OCI-LY7 (cell line): ENCODE data around the gene TAS2R7. TPM values are rescaled to one million over a fixed set of nuclear protein-coding genes. Genes with fewer than 3 reads are reported as not detected.

Experiments
- BruUV-seq: library from RNA; stranded (reverse); fragments of 400-500 nt; replicated peaks from 2 replicates; lab custom pipeline; 2021; lab: Mats Ljungman, UMichigan
- CTCF ChIA-PET: fragments of 300-600 bp; sonication (Branson Sonifier 250); formaldehyde crosslinking; loops from one replicate; lab custom pipeline; 2022; ENCODE audit warnings: antibody characterized with exemption; ENCODE audit not compliant: unreplicated experiment; lab: Charles Lee
- POLR2A ChIA-PET: fragments of 300-600 bp; sonication (Branson Sonifier 250); formaldehyde crosslinking; loops from one replicate; lab custom pipeline; 2022; ENCODE audit warnings: antibody characterized with exemption; lab: Charles Lee
- DNase-seq: peaks from one replicate; pipeline ENCODE4 v3.0.0-alpha.2; 2015; ENCODE audit warnings: low spot score
- H2AFZ ChIP-seq: fragments of 200-600 bp; sonication (generic), shearing (Covaris generic); 2 replicates; pipeline ENCODE4 v1.6.1; 2014; ENCODE audit warnings: mild to moderate bottlenecking, antibody characterized with exemption, low read length, moderate library complexity
- H3K27ac ChIP-seq: fragments of 200-600 bp; sonication (generic); 2 replicates; pipeline ENCODE4 v1.5.1; 2014; ENCODE audit warnings: mixed run types, low read depth, mild to moderate bottlenecking, moderate library complexity, low read length, inconsistent platforms; ENCODE audit not compliant: poor library complexity, severe bottlenecking
- H3K36me3 ChIP-seq: fragments of 200-600 bp; sonication (generic); 2 replicates; pipeline ENCODE4 v1.6.1; 2014; ENCODE audit warnings: mild to moderate bottlenecking, antibody characterized with exemption, low read length, moderate library complexity, mixed read lengths; ENCODE audit not compliant: insufficient read depth
- H3K4me1 ChIP-seq: fragments of 200-600 bp; sonication (generic); 2 replicates; pipeline ENCODE4 v1.5.1; 2014; ENCODE audit warnings: mild to moderate bottlenecking, low read length; ENCODE audit not compliant: insufficient read depth, poor library complexity, severe bottlenecking
- H3K4me2 ChIP-seq: fragments of 200-600 bp; sonication (generic); 2 replicates; pipeline ENCODE4 v1.6.1; 2014; ENCODE audit warnings: mild to moderate bottlenecking, low read length
- H3K4me3 ChIP-seq: fragments of 200-600 bp; sonication (generic); 2 replicates; pipeline ENCODE4 v1.5.1; 2014; ENCODE audit warnings: mild to moderate bottlenecking, low read depth, low read length; ENCODE audit not compliant: poor library complexity, severe bottlenecking
- H3K79me2 ChIP-seq: fragments of 200-600 bp; sonication (generic); 2 replicates; pipeline ENCODE4 v1.6.1; 2016; ENCODE audit warnings: low read depth, mild to moderate bottlenecking, low read length, moderate library complexity, mixed read lengths; ENCODE audit not compliant: insufficient read depth
- H3K9me2 ChIP-seq: fragments of 200-600 bp; sonication (generic); 2 replicates; pipeline ENCODE4 v1.6.1; 2016; ENCODE audit warnings: mild to moderate bottlenecking, low read length, mixed read lengths; ENCODE audit not compliant: insufficient read depth
- H3K9me3 ChIP-seq: fragments of 200-600 bp; sonication (generic); 2 replicates; pipeline ENCODE4 v1.6.1; 2014; ENCODE audit warnings: mild to moderate bottlenecking, mixed run types, low read length, mixed read lengths
- H4K20me1 ChIP-seq: fragments of 200-600 bp; sonication (generic); 2 replicates; pipeline ENCODE4 v1.6.1; 2014; ENCODE audit warnings: mild to moderate bottlenecking, antibody characterized with exemption, low read length, moderate library complexity, mixed read lengths; ENCODE audit not compliant: insufficient read depth
- CTCF ChIP-seq: fragments of 200-600 bp; sonication (generic); conservative IDR thresholded peaks from 2 replicates; pipeline ENCODE4 v1.5.1; 2014; ENCODE audit warnings: mild to moderate bottlenecking, antibody characterized with exemption, low read length, moderate library complexity, mixed read lengths
- EZH2phosphoT487 ChIP-seq: fragments of 200-600 bp; sonication (generic); IDR thresholded peaks from 2 replicates; pipeline ENCODE4 v1.6.1; 2018; ENCODE audit warnings: low read depth, borderline replicate concordance, mild to moderate bottlenecking, mixed run types, antibody characterized with exemption, low read length, moderate library complexity, mixed read lengths
- intact Hi-C: fragments of 100-400 bp; cut with micrococcal nuclease; formaldehyde crosslinking; loops from one replicate; pipeline ENCODE4 v1.10.0; 2022; ENCODE audit not compliant: unreplicated experiment
- total RNA-seq, 2 experiments: library from RNA; depleted of rRNA in 1 of 2; stranded (reverse); fragments of >200 nt in 1 of 2; shearing (Covaris generic) in 1 of 2; gene quantifications; 2 replicates each; pipeline ENCODE4 v1.2.3, GENCODE V29; 2014 to 2022

Gene TAS2R7
- total RNA-seq, 2 experiments from 2014 or later, result not detected

GRCh38 chr12:10824957-10825356 is 22.5 kb upstream of the TAS2R7 start:
- CTCF ChIA-PET, result no interaction called here
- no peak overlapping the region for H3K4me3 ChIP-seq
- H3K36me3 ChIP-seq, result no peaks in the 10 kb centered on the region
- H2AFZ ChIP-seq, result no peak overlapping the region
- POLR2A ChIA-PET, result no interaction called here
- H3K79me2 ChIP-seq, result no peaks in the 10 kb centered on the region
- TF ChIP-seq EZH2phosphoT487 (no peak), CTCF (no peak)
- intact Hi-C loops, result no loop called here
- H3K4me1 ChIP-seq, result no peaks in the 10 kb centered on the region
- H3K4me2 ChIP-seq, result no peak overlapping the region
- H4K20me1 ChIP-seq, result no peaks in the 10 kb centered on the region
- no peak for DNase-seq
- H3K9me3 ChIP-seq, result no peaks in the 10 kb centered on the region
- no peak overlapping the region for H3K27ac ChIP-seq
- BruUV-seq, result no TSS peak
- H3K9me2 ChIP-seq, result no peaks in the 10 kb centered on the region

GRCh38 chr12:10811883-10812536 is 9.6 kb upstream of the TAS2R7 start:
- Histone ChIP-seq H3K79me2 (no peaks in the 10 kb centered on the region), H4K20me1 (no peaks in the 10 kb centered on the region), H3K4me2 (no peak overlapping the region), H3K4me3 (no peak overlapping the region), H3K9me2 (no peaks in the 10 kb centered on the region), H3K4me1 (no peaks in the 10 kb centered on the region), H3K27ac (no peak overlapping the region), H3K36me3 (no peaks in the 10 kb centered on the region), H2AFZ (no peak overlapping the region), H3K9me3 (no peaks in the 10 kb centered on the region)
- ChIA-PET CTCF (no interaction called here), POLR2A (no interaction called here)
- no TSS peak for BruUV-seq
- DNase-seq, result no peak
- TF ChIP-seq EZH2phosphoT487, result no peak
- no peak for TF ChIP-seq CTCF
- intact Hi-C loops, result no loop called here

GRCh38 chr12:10810068-10810467 is 7.6 kb upstream of the TAS2R7 start, which contains the start of gene TAS2R9:
Gene TAS2R9, minus strand, starts transcription at chr12:10810168. Its CDS starts 93 bp downstream, at chr12:10810075.
- no peaks in the 10 kb centered on the region for H3K4me1 ChIP-seq
- no peaks in the 10 kb centered on the region for H3K79me2 ChIP-seq
- no peak within 1 kb of the TSS for H3K4me3 ChIP-seq
- ChIA-PET CTCF (no interaction called here), POLR2A (interaction anchor here (0.7 kb wide), 1 partner anchor 447 kb away, joined by 3 read pairs; no protein-coding TSS in a partner anchor)
- H3K9me3 ChIP-seq, result no peaks in the 10 kb centered on the region
- no peaks in the 10 kb centered on the region for H3K9me2 ChIP-seq
- no peaks in the 10 kb centered on the region for H4K20me1 ChIP-seq
- no peak within 1 kb of the TSS for H3K27ac ChIP-seq
- TF ChIP-seq CTCF (no peak), EZH2phosphoT487 (no peak)
- no TSS peak for BruUV-seq
- intact Hi-C loops, result no loop called here
- no peaks in the 10 kb centered on the region for H3K36me3 ChIP-seq
- DNase-seq, result no peak
- no peak within 1 kb of the TSS for H2AFZ ChIP-seq
- no peak within 1 kb of the TSS for H3K4me2 ChIP-seq
